Ascending aorta (tissue), 2 donors: ENCODE results near the gene GRAMD4. TPM values are rescaled to one million over a fixed set of nuclear protein-coding genes. Genes with fewer than 3 reads are reported as not detected.

Experiments used
- DNase-seq, 2 donors: peaks; one replicate each; pipeline ENCODE4 v3.0.0-alpha.2; 2019; ENCODE audit warnings: low spot score in 2 of 2
- H3K27ac ChIP-seq, 2 donors: fragments of 200-600 bp; sonication (generic); one replicate each; pipeline ENCODE4 v1.5.1; 2016 to 2017; ENCODE audit warnings: mild to moderate bottlenecking in 1 of 2
- H3K27me3 ChIP-seq: fragments of 200-600 bp; sonication (generic); one replicate; pipeline ENCODE4 v1.5.1; 2017
- H3K36me3 ChIP-seq, 2 donors: fragments of 200-600 bp; sonication (generic); one replicate each; pipeline ENCODE4 v1.5.1; 2016
- H3K4me1 ChIP-seq, 2 donors: fragments of 200-600 bp; sonication (generic); one replicate each; pipeline ENCODE4 v1.5.1; 2016 to 2017; ENCODE audit warnings: mild to moderate bottlenecking in 1 of 2
- H3K4me3 ChIP-seq, 2 donors: fragments of 200-600 bp; sonication (generic); one replicate each; pipeline ENCODE4 v1.5.1; 2016 to 2017; ENCODE audit warnings: mild to moderate bottlenecking in 1 of 2
- H3K9me3 ChIP-seq, 2 donors: fragments of 200-600 bp; sonication (generic); one replicate each; pipeline ENCODE4 v1.5.1; 2016
- CTCF ChIP-seq, 3 experiments: fragments of 200-600 bp in 2 of 3; fragments of 450-650 bp in 1 of 3; sonication (generic) in 2 of 3; IDR thresholded peaks; one replicate each; pipeline ENCODE4 v1.5.1; 2016 to 2019; ENCODE audit warnings: antibody characterized with exemption in 3 of 3, mild to moderate bottlenecking in 1 of 3, moderate library complexity in 1 of 3
- intact Hi-C: fragments of 100-400 bp; cut with DNase I; formaldehyde crosslinking; loops from one replicate; pipeline ENCODE4 v1.15.1; 2023
- total RNA-seq: library from RNA; depleted of rRNA; stranded (reverse); fragments of >200 nt; gene quantifications from one replicate; pipeline ENCODE4 v1.1.0, GENCODE V29; 2016

The GRAMD4 gene
- total RNA-seq, 1 donor from 2014 or later = 20.2 TPM

GRCh38 chr22:46682011-46682731 is 62.0 kb downstream of the GRAMD4 start:
- TF ChIP-seq CTCF (IDR thresholded peaks at IDR 0.05) = no peak
- Histone ChIP-seq H3K27me3 (no peaks in the 10 kb centered on the region), H3K27ac (no peak overlapping the region), H3K9me3 (no peaks in the 10 kb centered on the region), H3K4me1 (peaks cover 0 to 10% of the 10 kb centered on the region in 2 donors), H3K36me3 (peaks cover 17 to 19% of the 10 kb centered on the region in 2 donors), H3K4me3 (no peak overlapping the region)
- DNase-seq = no peak
- intact Hi-C loops = no loop called here

GRCh38 chr22:46684706-46685105 is 64.5 kb downstream of the GRAMD4 start:
- H3K27me3 ChIP-seq = no peaks in the 10 kb centered on the region
- H3K4me1 ChIP-seq = peaks cover 0 to 5% of the 10 kb centered on the region in 2 donors
- no peak overlapping the region for H3K4me3 ChIP-seq
- DNase-seq = no peak
- peaks cover 39 to 43% of the 10 kb centered on the region in 2 donors for H3K36me3 ChIP-seq
- no peak for TF ChIP-seq CTCF (IDR thresholded peaks at IDR 0.05)
- no peaks in the 10 kb centered on the region for H3K9me3 ChIP-seq
- intact Hi-C loops = no loop called here
- H3K27ac ChIP-seq = no peak overlapping the region

- no peaks in the 10 kb centered on the region for H3K4me1 ChIP-seq
- H3K27ac ChIP-seq = no peak overlapping the region
- no peak for DNase-seq
- H3K9me3 ChIP-seq = no peaks in the 10 kb centered on the region
- peaks cover 54 to 60% of the 10 kb centered on the region in 2 donors for H3K36me3 ChIP-seq
- no peaks in the 10 kb centered on the region for H3K27me3 ChIP-seq
- TF ChIP-seq CTCF (IDR thresholded peaks at IDR 0.05) = no peak
- intact Hi-C loops = no loop called here
- no peak overlapping the region for H3K4me3 ChIP-seq
These were observed 66.2 kb downstream of the GRAMD4 start for GRCh38 chr22:46686221-46687047.

- no peak overlapping the region for H3K27ac ChIP-seq
- no peaks in the 10 kb centered on the region for H3K9me3 ChIP-seq
- H3K4me3 ChIP-seq = no peak overlapping the region
- peaks cover 60 to 67% of the 10 kb centered on the region in 2 donors for H3K36me3 ChIP-seq
- intact Hi-C loops = no loop called here
- DNase-seq = no peak
- H3K4me1 ChIP-seq = no peaks in the 10 kb centered on the region
- H3K27me3 ChIP-seq = no peaks in the 10 kb centered on the region
- TF ChIP-seq CTCF (IDR thresholded peaks at IDR 0.05) = no peak
These were observed 66.9 kb downstream of the GRAMD4 start for GRCh38 chr22:46687048-46687444.

- no peaks in the 10 kb centered on the region for H3K4me1 ChIP-seq
These were observed 67.3 kb downstream of the GRAMD4 start for GRCh38 chr22:46687460-46687859.

More at GRCh38 chr22:46687460-46687859, 67.3 kb downstream of the GRAMD4 start:
- no peak for DNase-seq
- TF ChIP-seq CTCF (IDR thresholded peaks at IDR 0.05) = no peak
- H3K27me3 ChIP-seq = no peaks in the 10 kb centered on the region
- intact Hi-C loops = no loop called here
- H3K4me3 ChIP-seq = no peak overlapping the region
- peaks cover 63 to 71% of the 10 kb centered on the region in 2 donors for H3K36me3 ChIP-seq
- no peaks in the 10 kb centered on the region for H3K9me3 ChIP-seq
- H3K27ac ChIP-seq = no peak overlapping the region
